ENCODE data around the gene ZNF385B.

- TF ChIP-seq CTCF (IDR thresholded peaks at IDR 0.05) (no peak), POLR2A (IDR thresholded peaks at IDR 0.05) (no peak)
Observed at GRCh38 chr2:179447839-179448447, 413.5 kb downstream of the ZNF385B start.

All from uterus (tissue), 2 donors.